ENCODE measurements around the gene SUSD4. TPM values are rescaled to one million over a fixed set of nuclear protein-coding genes. Genes with fewer than 3 reads are reported as not detected.

SUSD4 gene
- total and polyA plus RNA-seq, 2 of the 4 experiments (the other 2 are of a cell fraction): 1.8 to 2.7 TPM

DNA sequence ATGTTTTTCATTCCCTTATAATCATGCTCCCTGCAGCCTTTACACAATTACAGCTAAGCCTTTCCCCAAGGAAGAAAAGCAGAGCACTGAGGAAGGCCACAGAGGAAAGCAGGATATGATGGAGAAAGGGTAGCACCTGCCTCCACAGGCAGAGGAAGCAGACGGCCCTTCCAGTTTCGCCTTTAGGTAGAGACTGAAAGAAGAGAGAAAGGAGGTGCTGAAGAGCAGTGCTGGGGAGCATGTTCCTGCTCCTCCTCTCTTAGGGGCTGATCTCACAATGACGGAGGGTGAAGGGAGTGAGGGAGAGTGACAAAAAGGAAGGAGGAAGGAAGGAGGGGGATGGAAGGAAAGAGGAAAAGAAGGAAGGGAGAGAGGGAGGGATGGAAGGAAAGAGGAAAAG is 41.1 kb downstream of the SUSD4 start:
- intact Hi-C loops (cut with micrococcal nuclease): no loop called here
- no peaks in the 10 kb centered on the region for H4K20me1 ChIP-seq (ENCODE audit: insufficient read depth, low read length)
- CTCF ChIA-PET: interaction anchor here (1.4 kb wide), 1 partner anchor 14 kb away, joined by 3 read pairs; no protein-coding TSS in a partner anchor
- H2BK120ac ChIP-seq (ENCODE audit: low read depth, low read length): no peak overlapping the region
- no peak overlapping the region for H2AK9ac ChIP-seq (replicated peaks; ENCODE audit: low read depth, low read length, poor library complexity)
- H3K27ac ChIP-seq (ENCODE audit: insufficient read depth, low read length): no peak overlapping the region
- no peak overlapping the region for H2BK5ac ChIP-seq (ENCODE audit: low read depth, low read length, poor library complexity, severe bottlenecking)
- in situ Hi-C loops (cut with MboI; ENCODE audit: low sequenced_read_pairs): no loop called here
- H4K8ac ChIP-seq (ENCODE audit: low read depth in 2 of 2, low read length in 2 of 2): no peak overlapping the region
- H3K27me3 ChIP-seq (ENCODE audit: control insufficient read depth, insufficient read depth, low read length): peaks cover 20% of the 10 kb centered on the region
- no peak overlapping the region for H4K91ac ChIP-seq (ENCODE audit: insufficient read depth, low read depth, low read length)
- H2BK20ac ChIP-seq (ENCODE audit: low read depth, low read length): no peak overlapping the region
- no peak overlapping the region for H2AFZ ChIP-seq (replicated peaks; ENCODE audit: low read length, poor library complexity)
- H3K4me3 ChIP-seq (ENCODE audit: insufficient read depth, low read depth, low read length): no peak overlapping the region
- H3K9me3 ChIP-seq (ENCODE audit: control insufficient read depth, insufficient read depth, low read length): no peaks in the 10 kb centered on the region
- no peak overlapping the region for H3K23ac ChIP-seq (ENCODE audit: low read depth, low read length)
- H3K18ac ChIP-seq (ENCODE audit: low read depth, low read length): no peak overlapping the region
- H3K9ac ChIP-seq (ENCODE audit: low read depth, low read length): no peak overlapping the region
- DNase-seq: no peak
- no peak overlapping the region for H3K4ac ChIP-seq (ENCODE audit: low read depth, low read length)
- H3K56ac ChIP-seq (ENCODE audit: extremely low read depth, insufficient read depth, low read length): no peak overlapping the region
- POLR2A ChIA-PET (ENCODE audit: unreplicated experiment): no interaction called here
- 100% methylated on average over 1 of the region's 3 CpGs; no CpG with 5 or more reads in 1 of the 2 experiments for WGBS, 2 experiments (ENCODE audit: extremely low coverage in 2 of 2, insufficient read length in 1 of 2)
- H3K4me1 ChIP-seq (ENCODE audit: control insufficient read depth, insufficient read depth, low read length): no peaks in the 10 kb centered on the region
- H3K9me1 ChIP-seq (ENCODE audit: insufficient read depth, low read length): no peaks in the 10 kb centered on the region
- dilution Hi-C loops (cut with HindIII; ENCODE audit: low sequenced_read_pairs, unreplicated experiment): no loop called here
- TF ChIP-seq FOS (IDR thresholded peaks at IDR 0.05; ENCODE audit: low read depth, low read length) (no peak), RCOR1 (IDR thresholded peaks at IDR 0.05; ENCODE audit: insufficient replicate concordance, low read length) (no peak), RFX5 (IDR thresholded peaks at IDR 0.05; ENCODE audit: low read depth, low read length) (no peak), ELK1 (IDR thresholded peaks at IDR 0.05; ENCODE audit: borderline replicate concordance, low read depth, low read length) (no peak), MXI1 (IDR thresholded peaks at IDR 0.05; ENCODE audit: borderline replicate concordance, low read depth, low read length) (no peak), CHD1 (IDR thresholded peaks at IDR 0.05; ENCODE audit: low read depth, low read length) (no peak), MAZ (IDR thresholded peaks at IDR 0.05; ENCODE audit: borderline replicate concordance, low read depth, low read length) (no peak), POLR2A (IDR thresholded peaks at IDR 0.05; ENCODE audit: low read depth, low read length) (no peak), CEBPB (IDR thresholded peaks at IDR 0.05; ENCODE audit: low read depth, low read length) (no peak), MAFK (IDR thresholded peaks at IDR 0.05; ENCODE audit: low read depth, low read length) (no peak)
- TF ChIP-seq, protein P1, sequence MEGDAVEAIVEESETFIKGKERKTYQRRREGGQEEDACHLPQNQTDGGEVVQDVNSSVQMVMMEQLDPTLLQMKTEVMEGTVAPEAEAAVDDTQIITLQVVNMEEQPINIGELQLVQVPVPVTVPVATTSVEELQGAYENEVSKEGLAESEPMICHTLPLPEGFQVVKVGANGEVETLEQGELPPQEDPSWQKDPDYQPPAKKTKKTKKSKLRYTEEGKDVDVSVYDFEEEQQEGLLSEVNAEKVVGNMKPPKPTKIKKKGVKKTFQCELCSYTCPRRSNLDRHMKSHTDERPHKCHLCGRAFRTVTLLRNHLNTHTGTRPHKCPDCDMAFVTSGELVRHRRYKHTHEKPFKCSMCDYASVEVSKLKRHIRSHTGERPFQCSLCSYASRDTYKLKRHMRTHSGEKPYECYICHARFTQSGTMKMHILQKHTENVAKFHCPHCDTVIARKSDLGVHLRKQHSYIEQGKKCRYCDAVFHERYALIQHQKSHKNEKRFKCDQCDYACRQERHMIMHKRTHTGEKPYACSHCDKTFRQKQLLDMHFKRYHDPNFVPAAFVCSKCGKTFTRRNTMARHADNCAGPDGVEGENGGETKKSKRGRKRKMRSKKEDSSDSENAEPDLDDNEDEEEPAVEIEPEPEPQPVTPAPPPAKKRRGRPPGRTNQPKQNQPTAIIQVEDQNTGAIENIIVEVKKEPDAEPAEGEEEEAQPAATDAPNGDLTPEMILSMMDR (conservative IDR thresholded peaks at IDR 0.05; ENCODE audit: low read depth, low read length): no peak
- TF ChIP-seq, protein P2, sequence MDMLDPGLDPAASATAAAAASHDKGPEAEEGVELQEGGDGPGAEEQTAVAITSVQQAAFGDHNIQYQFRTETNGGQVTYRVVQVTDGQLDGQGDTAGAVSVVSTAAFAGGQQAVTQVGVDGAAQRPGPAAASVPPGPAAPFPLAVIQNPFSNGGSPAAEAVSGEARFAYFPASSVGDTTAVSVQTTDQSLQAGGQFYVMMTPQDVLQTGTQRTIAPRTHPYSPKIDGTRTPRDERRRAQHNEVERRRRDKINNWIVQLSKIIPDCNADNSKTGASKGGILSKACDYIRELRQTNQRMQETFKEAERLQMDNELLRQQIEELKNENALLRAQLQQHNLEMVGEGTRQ (IDR thresholded peaks at IDR 0.05; ENCODE audit: low read depth, low read length): no peak
- no peak for ATAC-seq (ENCODE audit: low read depth)
- H3K79me1 ChIP-seq (ENCODE audit: low read depth in 1 of 2, low read length in 2 of 2): no peaks in the 10 kb centered on the region
- H3K4me2 ChIP-seq (ENCODE audit: low read depth, low read length): no peak overlapping the region
- H3K14ac ChIP-seq (replicated peaks; ENCODE audit: low read depth, low read length): no peak overlapping the region
- no peak overlapping the region for H2AK5ac ChIP-seq (ENCODE audit: low read depth, low read length)
- no TSS peak for BruUV-seq (replicated peaks)
- H4K5ac ChIP-seq (ENCODE audit: low read depth, low read length): no peak overlapping the region
- no peak overlapping the region for H2BK15ac ChIP-seq (ENCODE audit: low read depth, low read length)
- H3K36me3 ChIP-seq (ENCODE audit: control insufficient read depth, insufficient read depth, low read length): no peaks in the 10 kb centered on the region
